Effector memory CD8-positive, alpha-beta T cell (primary cell): ENCODE measurements around the gene CDH23.

ENCODE experiments used
- ATAC-seq: fragments of 150-1000 bp; cut with Tn5 transposase; replicated peaks from 2 replicates; pipeline ENCODE4 v1.10.0; 2021; ENCODE audit warnings: mild to moderate bottlenecking, moderate library complexity
- DNase-seq, 3 experiments: peaks; one replicate each; pipeline ENCODE4 v3.0.0; 2021
- H3K27ac Mint-ChIP-seq, 2 donors: one replicate each; pipeline ENCODE4 v1.8.0; 2022; ENCODE audit warnings: mild to moderate bottlenecking in 2 of 2, mixed read lengths in 2 of 2, moderate library complexity in 2 of 2
- H3K27me3 Mint-ChIP-seq, 2 donors: one replicate each; pipeline ENCODE4 v1.8.0; 2022; ENCODE audit warnings: mixed read lengths in 2 of 2
- H3K36me3 Mint-ChIP-seq: one replicate; pipeline ENCODE4 v1.8.0; 2022; ENCODE audit warnings: mild to moderate bottlenecking, moderate library complexity, mixed read lengths; ENCODE audit not compliant: insufficient read depth
- H3K4me1 Mint-ChIP-seq, 2 donors: one replicate each; pipeline ENCODE4 v1.8.0; 2022; ENCODE audit warnings: low read depth in 2 of 2, mixed read lengths in 2 of 2
- H3K4me3 Mint-ChIP-seq, 2 donors: one replicate each; pipeline ENCODE4 v1.8.0; 2022; ENCODE audit warnings: mild to moderate bottlenecking in 2 of 2, mixed read lengths in 2 of 2, moderate library complexity in 2 of 2
- H3K9me3 Mint-ChIP-seq, 2 donors: one replicate each; pipeline ENCODE4 v1.8.0; 2022; ENCODE audit warnings: mixed read lengths in 2 of 2

Gene CDH23

DNA sequence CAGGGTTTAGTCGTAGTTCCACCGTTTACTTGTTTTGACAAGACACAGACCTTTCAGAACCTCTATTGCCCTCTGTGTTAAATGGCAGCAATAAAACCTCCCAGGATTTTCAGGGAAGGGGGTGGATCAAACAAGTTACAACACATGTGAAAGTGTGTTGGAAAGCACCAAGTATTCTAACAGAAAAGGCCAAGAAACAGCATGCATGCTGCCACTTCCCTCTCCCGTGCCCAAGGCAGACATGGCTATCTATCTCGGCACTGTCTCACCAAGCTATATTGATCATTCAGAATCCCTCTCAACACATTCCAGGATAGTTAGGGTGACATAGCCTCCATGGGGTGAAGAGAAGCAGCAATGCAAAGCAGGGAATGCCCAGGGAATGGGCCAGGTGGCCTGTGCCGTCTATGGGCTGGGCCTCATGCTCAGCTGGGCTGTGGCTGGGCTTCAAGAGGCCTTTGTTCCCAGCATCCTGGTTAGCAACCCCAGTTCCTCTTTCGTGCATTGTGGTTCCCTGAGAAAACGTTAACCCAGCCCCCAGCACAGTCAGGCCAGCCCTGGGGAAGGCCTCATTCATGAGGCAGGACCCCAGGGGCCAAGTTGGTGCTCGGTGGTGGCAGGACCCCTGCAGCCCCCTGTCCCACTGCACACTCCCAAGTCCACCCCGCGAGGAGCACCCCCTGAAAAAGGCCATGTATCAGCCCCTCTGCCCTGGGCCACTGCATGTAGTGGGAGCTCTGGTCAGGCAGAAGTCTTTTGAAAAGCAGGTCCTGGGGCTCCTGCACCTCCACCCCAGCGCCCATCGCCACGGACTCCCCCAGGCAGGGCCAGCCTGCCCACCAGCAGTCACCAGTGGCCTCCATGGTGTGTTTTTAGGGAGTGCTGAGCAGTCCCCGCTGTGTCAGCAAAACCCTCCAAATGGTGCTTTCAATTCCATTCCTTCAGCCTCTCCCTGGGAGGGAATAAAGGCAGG is 351.1 kb downstream of the CDH23 start:
- H3K27me3 Mint-ChIP-seq, result no peaks in the 10 kb centered on the region
- DNase-seq (no peak), ATAC-seq (no peak)
- H3K9me3 Mint-ChIP-seq, result no peaks in the 10 kb centered on the region
- peaks cover 71% of the 10 kb centered on the region for H3K36me3 Mint-ChIP-seq
- peak overlapping the region; percentile 71 to 82 for H3K4me3 Mint-ChIP-seq
- peak overlapping the region; percentile 90 to 95 for H3K27ac Mint-ChIP-seq
- peaks cover 78 to 90% of the 10 kb centered on the region in 2 donors for H3K4me1 Mint-ChIP-seq

DNA sequence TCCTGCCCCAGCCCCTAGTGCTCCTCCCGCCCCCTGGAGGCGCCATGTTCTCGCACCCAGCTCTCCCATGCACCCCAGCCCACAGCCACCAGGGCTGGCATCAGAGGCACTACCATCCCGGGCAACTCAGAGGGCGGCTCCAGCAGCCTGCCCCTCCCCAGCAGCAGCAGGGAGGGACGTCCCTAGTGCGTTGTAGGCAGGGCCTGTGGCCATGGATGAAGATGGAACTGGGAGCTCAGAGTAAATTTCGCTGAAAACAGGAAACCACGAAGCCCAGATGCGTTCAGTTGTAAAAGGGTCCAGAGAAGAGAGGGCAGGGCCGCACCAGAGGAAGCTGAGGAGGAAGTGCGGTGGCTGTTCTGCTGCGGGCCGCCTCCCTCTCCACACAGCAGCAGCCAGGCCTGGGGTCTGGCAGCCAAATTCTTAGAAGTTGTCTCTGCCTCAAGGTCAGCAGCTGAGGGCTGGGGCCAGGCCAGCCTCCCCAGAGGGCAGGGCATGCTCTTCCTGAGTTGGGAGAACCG is 352.0 kb downstream of the CDH23 start:
- peak overlapping the region; percentile 90 to 95 for H3K27ac Mint-ChIP-seq
- peak; percentile 83 for ATAC-seq
- H3K36me3 Mint-ChIP-seq, result peaks cover 78% of the 10 kb centered on the region
- H3K9me3 Mint-ChIP-seq, result no peaks in the 10 kb centered on the region
- H3K4me3 Mint-ChIP-seq, result peak overlapping the region; percentile 71 to 82
- peak; percentile 65 to 68 (median 67) for DNase-seq
- H3K27me3 Mint-ChIP-seq, result no peaks in the 10 kb centered on the region
- H3K4me1 Mint-ChIP-seq, result peaks cover 77 to 90% of the 10 kb centered on the region in 2 donors

DNA sequence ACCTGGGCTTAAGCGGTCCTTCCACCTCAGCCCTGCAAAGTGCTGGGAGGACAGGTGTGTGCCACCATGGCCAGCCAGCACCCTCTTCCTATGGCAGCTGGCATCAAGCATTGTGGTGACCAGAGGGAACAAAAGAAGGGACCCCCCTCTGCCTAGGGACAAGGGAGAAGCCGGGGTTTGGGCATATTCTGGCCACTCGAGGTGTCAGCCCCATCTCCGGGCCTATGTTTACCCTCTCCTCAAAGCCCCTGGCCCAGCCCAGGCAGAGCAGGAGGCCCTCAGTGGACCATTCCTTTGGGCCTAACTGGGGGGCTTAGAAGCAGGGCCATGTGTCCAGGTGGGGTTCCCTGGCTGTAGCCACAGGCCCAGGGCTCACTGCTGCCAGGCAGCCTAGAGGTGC is 352.7 kb downstream of the CDH23 start:
- Mint-ChIP-seq H3K36me3 (peaks cover 85% of the 10 kb centered on the region), H3K4me1 (peaks cover 82 to 92% of the 10 kb centered on the region in 2 donors), H3K4me3 (peak overlapping the region; percentile 71 to 82), H3K27me3 (no peaks in the 10 kb centered on the region), H3K27ac (peak overlapping the region; percentile 90 to 95), H3K9me3 (no peaks in the 10 kb centered on the region)
- ATAC-seq, result no peak
- no peak for DNase-seq

DNA sequence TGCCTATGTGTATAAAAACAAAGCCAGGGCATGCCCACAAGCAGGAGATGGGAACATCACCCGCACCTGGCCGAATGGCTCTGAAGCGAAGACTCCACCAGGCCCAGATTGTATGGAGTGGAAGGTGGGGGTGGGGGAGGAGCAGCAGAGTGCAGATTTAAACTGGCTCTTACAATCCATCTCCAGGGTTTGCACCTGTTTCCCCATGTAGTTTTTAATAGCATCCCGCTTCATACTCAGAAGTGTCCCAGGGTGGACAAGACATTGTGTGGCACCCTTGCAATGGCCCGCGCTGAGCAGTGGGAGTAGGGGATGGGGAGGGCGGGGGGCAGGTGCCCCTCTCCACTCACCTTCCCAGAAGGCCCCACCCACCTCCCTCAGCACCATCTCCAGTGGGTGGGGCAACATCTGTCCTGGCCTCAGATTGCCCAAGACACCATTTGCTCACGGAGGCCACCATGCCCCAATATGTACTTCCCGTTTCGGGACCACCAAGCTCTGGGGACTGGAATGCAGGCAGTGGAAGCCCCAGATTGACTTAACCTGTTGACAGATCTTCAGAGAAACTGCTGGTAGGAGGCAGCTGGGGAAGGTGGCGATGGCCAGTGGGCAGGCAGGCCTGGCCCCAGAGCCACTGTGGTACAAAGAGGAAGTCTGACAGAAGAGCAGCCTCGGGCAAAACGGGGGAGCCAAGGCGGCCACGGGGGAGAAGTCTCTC is 353.6 kb downstream of the CDH23 start:
- no peaks in the 10 kb centered on the region for H3K9me3 Mint-ChIP-seq
- peak overlapping the region; percentile 90 to 95 for H3K27ac Mint-ChIP-seq
- no peaks in the 10 kb centered on the region for H3K27me3 Mint-ChIP-seq
- no peak for ATAC-seq
- peak overlapping the region; percentile 37 to 71 for H3K4me3 Mint-ChIP-seq
- H3K4me1 Mint-ChIP-seq, result peaks cover 77 to 89% of the 10 kb centered on the region in 2 donors
- no peak for DNase-seq
- peaks cover 94% of the 10 kb centered on the region for H3K36me3 Mint-ChIP-seq

DNA sequence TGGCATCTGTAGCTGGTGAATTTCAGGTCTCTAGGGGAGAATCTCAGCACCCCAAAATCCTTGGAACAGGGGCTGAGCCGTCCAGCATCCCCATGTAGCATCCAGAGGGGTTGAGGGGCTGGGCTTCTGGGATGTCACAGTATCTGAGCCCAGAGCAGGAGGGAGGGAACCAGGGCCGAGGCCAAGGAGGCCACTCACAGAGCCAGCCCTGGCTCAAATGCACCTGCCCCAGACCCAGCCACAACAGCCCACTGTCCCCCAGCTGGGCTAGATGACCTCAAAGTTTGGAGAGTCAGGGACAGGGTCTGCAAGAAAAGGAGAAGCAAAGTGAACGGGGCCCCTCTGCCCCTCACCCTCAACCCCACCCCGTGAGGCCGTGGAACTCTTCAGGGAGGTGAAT is 354.3 kb downstream of the CDH23 start:
- Mint-ChIP-seq H3K4me1 (peaks cover 71 to 82% of the 10 kb centered on the region in 2 donors), H3K9me3 (no peaks in the 10 kb centered on the region), H3K4me3 (peak overlapping the region; percentile 37 to 71), H3K27me3 (no peaks in the 10 kb centered on the region), H3K36me3 (peaks cover 94% of the 10 kb centered on the region), H3K27ac (peak overlapping the region in 1 of 2 donors; percentile 90)
- ATAC-seq (no peak), DNase-seq (no peak)

DNA sequence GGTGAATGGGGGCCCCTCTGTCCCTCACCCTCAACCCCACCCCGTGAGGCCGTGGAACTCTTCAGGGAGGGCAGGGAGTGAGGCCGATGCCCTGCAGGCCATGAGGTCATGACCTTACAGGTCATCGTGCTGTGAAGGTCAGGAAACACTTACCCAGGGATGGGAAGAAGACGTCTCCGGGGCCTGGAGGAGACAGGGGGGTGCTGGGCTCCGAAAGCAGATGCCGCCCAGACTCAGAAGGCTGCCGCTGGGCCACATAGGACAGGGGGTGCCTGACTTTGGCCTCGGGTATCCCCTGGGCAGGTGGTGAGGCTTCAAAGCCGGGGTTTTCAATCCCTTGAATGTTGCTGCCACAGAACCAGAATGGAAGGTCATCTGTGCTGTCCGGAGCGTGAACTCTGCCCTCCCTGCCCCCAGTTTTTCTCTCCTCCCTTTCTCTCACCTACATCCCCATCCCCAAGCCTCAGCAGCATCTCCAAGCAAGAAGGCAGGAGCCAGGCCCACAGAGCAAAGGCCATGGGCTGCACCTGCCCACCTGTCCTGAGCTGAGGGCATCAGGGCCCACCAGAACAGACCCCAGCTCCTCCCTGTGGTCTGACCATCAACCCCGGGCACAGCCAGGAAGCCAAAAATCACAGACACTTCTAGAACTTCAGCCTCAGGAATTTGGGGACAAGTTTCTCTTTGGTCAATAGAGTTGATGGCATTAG is 354.9 kb downstream of the CDH23 start:
- Mint-ChIP-seq H3K27me3 (no peaks in the 10 kb centered on the region), H3K9me3 (no peaks in the 10 kb centered on the region), H3K36me3 (peaks cover 94% of the 10 kb centered on the region), H3K4me3 (peak overlapping the region; percentile 15 to 65), H3K4me1 (peaks cover 68 to 82% of the 10 kb centered on the region in 2 donors), H3K27ac (peak overlapping the region; percentile 87 to 90)
- DNase-seq (no peak), ATAC-seq (no peak)

DNA sequence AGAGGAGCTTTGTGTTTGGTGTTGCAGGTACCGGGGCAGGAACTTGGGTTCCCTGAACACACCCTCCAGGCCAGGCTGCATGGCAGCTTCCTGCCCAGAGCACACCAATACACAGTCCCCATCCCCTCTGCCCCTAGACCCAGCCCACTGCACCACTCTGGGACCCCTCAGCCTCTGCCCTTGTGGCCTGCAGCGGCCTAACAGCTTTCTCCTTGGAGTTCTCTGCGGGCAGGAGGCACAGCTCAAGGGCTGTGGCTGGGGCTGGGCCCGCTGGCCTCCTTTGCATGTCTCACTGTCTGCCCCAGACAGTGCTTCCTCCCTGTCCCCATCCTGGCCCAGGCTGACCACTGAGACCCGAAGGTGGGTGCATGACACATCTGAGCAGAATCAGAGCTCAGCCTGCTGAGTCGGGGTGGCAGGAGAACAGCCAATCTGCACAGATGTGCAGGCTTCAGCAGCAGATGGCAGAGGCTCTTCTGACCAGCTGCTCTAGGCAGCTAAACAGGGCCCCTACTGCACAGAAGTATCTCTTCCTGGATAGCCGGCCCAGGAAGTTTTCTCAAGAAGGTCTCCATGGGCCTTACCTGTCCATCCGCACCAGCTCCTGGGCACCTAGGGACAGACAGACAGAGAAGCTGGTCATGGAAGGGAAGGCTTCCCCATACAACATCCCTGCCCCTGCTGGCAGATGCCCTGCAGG is 355.8 kb downstream of the CDH23 start:
- H3K4me3 Mint-ChIP-seq, result peak overlapping the region; percentile 15 to 65
- peak overlapping the region; percentile 87 to 90 for H3K27ac Mint-ChIP-seq
- peaks cover 65 to 79% of the 10 kb centered on the region in 2 donors for H3K4me1 Mint-ChIP-seq
- H3K36me3 Mint-ChIP-seq, result peaks cover 88% of the 10 kb centered on the region
- ATAC-seq (no peak), DNase-seq (no peak)
- H3K27me3 Mint-ChIP-seq, result no peaks in the 10 kb centered on the region
- no peaks in the 10 kb centered on the region for H3K9me3 Mint-ChIP-seq

DNA sequence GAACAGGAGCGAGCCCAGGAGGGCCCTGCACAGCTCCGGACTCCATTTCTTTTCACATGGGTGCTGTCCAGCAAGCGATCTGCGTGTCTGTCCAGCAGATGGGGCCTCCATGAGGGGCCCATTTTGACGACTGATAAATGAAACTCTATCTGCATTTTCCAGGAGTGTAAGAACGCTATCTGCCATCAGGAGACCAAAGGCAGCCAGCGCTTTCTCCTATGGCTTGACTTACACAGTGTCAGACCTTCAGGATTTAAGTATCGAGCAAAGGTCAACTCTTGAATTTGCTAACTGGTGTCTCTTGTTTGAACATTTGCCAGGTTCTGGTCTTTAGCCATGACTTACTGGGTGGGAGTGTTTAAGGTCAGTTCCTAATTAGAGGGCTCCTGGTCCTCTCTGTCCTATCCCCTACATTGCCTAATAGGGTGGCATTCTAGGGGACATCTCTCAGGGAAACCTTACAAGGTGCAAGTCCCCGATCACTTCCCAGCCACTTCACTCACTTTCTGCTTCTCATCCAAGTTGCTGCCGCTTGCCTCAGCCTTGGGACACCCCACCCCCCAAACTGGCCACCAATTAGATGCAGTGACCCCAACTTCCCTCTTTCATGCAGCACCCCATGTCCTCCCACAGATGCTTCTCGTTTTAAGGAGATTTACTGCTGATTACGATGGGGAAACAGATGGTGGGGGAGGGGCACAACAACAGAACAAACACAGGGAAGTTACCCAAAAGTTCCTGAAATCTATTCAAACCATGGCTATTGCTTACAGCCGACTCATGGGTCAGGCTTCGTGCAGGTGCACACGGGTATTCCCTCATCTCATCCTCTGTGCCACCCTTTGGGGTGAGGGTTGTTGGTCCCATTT is 356.6 kb downstream of the CDH23 start:
- H3K4me3 Mint-ChIP-seq, result peak overlapping the region in 1 of 2 donors; percentile 65
- no peaks in the 10 kb centered on the region for H3K9me3 Mint-ChIP-seq
- peaks cover 88% of the 10 kb centered on the region for H3K36me3 Mint-ChIP-seq
- no peak for ATAC-seq
- peaks cover 61 to 81% of the 10 kb centered on the region in 2 donors for H3K4me1 Mint-ChIP-seq
- peak overlapping the region; percentile 87 to 90 for H3K27ac Mint-ChIP-seq
- no peaks in the 10 kb centered on the region for H3K27me3 Mint-ChIP-seq
- DNase-seq, result no peak

DNA sequence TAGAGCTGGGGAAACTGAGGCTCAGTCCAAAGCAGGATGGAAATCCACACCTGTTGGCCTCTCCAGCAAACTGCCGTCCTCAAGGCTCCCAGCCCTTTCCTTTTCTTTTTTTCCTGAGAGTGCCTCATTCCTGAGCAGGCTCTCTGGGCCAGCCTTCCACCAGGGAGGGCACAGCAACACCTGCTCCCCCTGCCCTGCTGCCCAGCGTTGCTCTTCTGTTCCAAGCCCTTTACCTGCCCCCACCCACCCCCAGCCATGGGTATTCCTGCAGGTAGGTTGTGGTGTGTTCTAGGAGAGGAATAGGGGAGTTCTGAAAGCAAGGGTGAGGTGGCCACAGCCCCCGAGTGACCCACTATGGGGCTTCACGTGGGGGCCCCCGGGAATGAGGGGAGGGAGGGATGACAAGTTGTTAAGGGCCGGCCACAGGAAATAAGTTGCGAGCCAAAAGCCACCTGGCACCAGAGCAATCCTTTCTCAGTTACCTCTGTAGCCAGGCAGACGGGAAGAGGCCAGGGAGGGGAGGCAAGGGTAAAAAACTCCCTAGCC is 357.3 kb downstream of the CDH23 start:
- Mint-ChIP-seq H3K4me3 (peak overlapping the region in 1 of 2 donors; percentile 65), H3K36me3 (peaks cover 88% of the 10 kb centered on the region), H3K4me1 (peaks cover 60 to 74% of the 10 kb centered on the region in 2 donors), H3K27me3 (no peaks in the 10 kb centered on the region), H3K9me3 (no peaks in the 10 kb centered on the region), H3K27ac (peak overlapping the region; percentile 49 to 81)
- no peak for ATAC-seq
- DNase-seq, result no peak

DNA sequence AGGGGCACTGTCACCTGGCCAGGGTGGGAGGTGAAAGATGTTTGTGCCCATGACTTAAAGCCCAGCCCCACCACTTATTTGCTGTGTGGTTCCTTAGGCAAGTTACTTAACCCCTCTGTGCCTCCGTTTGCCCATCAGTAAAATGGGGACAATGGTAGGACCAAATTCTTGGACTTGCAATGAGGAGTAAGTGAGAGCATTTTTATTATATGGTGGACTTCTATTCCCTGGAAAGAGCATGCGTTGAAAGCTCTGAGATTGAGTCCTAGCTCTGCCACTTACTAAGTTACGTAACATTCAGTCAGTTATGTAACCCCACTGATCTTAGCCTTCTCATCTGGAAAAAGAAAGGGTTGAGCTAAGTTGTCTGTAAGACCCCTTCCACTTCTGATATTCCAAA is 357.8 kb downstream of the CDH23 start:
- Mint-ChIP-seq H3K4me3 (no peak overlapping the region), H3K27me3 (no peaks in the 10 kb centered on the region), H3K4me1 (peaks cover 57 to 69% of the 10 kb centered on the region in 2 donors), H3K9me3 (no peaks in the 10 kb centered on the region), H3K27ac (peak overlapping the region; percentile 49 to 81), H3K36me3 (peaks cover 87% of the 10 kb centered on the region)
- ATAC-seq, result no peak
- DNase-seq, result no peak

DNA sequence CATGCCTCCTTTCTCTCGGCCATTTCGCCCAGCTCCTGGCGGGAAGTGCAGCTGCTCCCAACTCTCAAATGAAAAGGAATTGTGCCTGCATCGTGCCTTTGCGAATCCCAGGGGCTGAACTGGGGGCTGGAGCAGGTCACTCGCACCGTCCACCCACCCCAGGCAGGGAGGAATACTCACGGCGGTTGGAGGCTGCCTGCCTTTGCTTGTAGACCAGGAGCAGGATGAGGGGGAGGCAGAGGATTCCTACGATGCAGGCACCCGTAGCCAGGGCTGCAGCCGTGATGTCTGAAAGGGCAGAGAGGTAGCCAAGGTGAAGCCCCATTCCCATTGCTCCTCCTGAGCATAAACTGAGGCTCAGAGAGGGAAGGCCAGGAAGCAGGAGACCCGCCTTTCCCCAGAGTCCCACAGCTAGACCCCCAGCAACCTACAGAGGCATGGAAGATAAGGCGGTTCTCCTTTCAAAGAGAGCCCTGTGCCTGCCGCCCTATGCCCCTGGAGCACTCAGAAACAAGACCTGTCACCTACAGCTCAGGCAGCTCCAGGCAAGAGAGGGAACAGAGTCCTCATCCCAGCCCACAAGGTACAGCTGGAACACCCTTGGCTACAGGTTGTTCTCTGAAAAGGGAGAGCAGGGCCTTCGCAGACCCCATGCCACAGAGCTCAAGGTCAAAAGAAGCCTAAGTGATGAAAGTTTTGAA is 358.6 kb downstream of the CDH23 start:
- Mint-ChIP-seq H3K27me3 (no peaks in the 10 kb centered on the region), H3K36me3 (peaks cover 84% of the 10 kb centered on the region), H3K9me3 (no peaks in the 10 kb centered on the region), H3K27ac (peak overlapping the region; percentile 49 to 73), H3K4me3 (no peak overlapping the region), H3K4me1 (peaks cover 51 to 63% of the 10 kb centered on the region in 2 donors)
- no peak for ATAC-seq
- DNase-seq, result no peak
